NOMO-1 treated with dmso at 0.1 percent for 144 hours (cell line): ENCODE measurements around the gene NDE1.
"Not testable (repeated sequence)": the region's sequence is repeated elsewhere in the genome, so short reads cannot be mapped to it uniquely, and the experiment has no call there.

Experiments
- DNase-seq: peaks from one replicate; lab custom pipeline; 2025; ENCODE audit not compliant: unreplicated experiment; lab: John Stamatoyannopoulos, UW

NDE1 gene, protein sequence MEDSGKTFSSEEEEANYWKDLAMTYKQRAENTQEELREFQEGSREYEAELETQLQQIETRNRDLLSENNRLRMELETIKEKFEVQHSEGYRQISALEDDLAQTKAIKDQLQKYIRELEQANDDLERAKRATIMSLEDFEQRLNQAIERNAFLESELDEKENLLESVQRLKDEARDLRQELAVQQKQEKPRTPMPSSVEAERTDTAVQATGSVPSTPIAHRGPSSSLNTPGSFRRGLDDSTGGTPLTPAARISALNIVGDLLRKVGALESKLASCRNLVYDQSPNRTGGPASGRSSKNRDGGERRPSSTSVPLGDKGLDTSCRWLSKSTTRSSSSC

DNA sequence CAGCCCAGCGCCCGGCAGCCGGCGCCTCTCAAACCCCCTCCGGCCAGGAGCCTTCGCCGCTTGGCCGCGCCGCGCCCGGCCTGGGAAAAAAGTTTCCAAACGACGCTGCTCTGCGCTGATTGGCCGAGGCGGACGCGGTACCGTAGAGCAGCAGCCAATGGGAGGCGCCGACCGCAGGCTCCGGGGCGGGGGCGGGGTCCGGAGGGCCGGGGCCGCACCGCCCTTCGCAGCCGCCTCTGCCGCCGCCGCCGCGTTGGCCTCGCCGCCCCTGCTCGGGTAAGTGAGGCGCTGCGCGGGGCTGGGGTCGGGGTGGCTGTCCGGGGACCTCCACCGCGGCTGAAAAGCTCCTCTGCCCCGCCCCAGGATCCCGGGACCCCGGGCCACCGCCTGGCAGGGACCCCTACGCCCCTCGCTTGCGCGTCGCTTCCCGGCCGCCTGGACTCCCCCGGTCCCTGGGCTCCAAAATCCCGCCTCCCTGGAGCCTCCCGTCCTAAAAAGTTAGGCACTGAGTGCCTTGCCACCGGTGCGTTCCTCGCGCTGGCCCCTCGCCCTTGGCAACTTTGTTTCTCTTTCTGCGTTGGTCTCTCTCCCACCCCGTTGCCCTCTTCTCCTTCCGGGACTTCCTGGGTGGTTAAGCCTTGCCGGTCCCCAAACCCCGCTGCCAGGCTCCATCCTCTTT, at the start of gene NDE1:
TSS of gene NDE1 (plus strand) at position 227 of the 679 bp plus-strand sequence. CDS start 14,534 bp downstream, outside the sequence.
- DNase-seq, result peak; percentile 77

DNA sequence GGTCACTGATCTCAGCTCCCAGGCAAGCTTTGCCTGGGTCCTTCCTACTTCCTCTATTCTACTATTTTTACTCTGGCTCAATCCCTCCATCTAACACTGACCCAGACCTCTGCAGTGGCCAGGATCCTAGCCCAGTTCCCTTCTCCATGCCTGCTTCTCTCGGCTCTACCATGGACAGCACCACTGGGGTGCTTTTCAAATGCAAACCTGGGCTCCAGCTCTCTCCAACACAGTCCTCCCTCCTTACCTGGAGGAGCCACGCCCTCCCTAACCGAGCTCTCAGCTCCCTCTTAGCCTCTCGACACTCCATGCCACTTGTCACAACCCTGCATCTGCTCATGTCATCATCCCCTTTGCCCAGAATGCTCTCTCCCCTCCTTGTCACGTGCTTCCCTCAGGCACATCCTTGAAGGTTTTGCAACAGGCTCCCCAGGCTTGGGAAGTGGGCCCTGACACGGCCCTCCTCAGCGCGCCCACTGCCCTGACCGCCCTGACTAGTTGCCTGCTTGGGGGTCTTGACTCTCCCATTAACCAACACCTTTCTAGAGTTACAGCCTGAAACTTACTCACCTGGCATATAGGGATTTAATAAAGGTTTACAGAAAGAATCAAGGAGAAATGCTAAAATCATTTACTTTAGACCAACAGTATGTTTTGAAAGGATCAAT, 48.7 kb upstream of the NDE1 start:
- DNase-seq, result no peak

DNA sequence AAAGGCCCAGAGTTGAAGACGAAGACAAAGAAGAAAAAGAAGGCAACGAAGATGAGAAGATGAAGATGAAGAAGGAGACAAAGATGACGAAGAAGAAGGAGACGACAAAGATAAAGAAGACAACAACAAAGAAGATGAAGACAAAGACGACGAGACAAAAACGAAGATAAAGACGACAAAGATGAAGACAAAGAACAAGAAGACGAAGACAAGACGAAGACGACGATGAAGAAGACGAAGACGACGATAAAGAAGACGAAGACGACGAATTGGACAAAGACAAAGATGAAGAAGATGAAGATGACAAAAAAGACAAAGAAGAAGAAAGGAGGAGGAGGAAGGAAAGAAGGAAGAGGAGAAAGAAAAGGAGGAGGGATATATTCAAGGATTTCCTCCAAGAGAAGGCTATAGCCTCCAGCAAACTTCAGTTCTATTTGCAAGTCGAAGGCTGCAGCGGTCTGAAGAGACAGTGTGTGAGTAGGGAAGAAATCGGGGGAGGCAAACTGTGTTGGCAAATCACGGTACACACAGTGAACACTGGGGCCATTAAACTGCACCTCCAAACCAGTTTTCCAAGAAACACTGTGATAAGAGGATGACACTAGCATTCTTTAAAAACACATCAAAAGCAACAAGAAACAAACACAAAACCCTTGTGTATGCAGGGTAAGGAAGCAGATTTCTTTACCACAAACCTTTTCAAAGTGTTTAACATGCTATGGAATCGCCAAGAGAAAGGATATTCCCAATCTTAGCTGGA, 47.6 kb upstream of the NDE1 start:
- DNase-seq, result no peak

DNA sequence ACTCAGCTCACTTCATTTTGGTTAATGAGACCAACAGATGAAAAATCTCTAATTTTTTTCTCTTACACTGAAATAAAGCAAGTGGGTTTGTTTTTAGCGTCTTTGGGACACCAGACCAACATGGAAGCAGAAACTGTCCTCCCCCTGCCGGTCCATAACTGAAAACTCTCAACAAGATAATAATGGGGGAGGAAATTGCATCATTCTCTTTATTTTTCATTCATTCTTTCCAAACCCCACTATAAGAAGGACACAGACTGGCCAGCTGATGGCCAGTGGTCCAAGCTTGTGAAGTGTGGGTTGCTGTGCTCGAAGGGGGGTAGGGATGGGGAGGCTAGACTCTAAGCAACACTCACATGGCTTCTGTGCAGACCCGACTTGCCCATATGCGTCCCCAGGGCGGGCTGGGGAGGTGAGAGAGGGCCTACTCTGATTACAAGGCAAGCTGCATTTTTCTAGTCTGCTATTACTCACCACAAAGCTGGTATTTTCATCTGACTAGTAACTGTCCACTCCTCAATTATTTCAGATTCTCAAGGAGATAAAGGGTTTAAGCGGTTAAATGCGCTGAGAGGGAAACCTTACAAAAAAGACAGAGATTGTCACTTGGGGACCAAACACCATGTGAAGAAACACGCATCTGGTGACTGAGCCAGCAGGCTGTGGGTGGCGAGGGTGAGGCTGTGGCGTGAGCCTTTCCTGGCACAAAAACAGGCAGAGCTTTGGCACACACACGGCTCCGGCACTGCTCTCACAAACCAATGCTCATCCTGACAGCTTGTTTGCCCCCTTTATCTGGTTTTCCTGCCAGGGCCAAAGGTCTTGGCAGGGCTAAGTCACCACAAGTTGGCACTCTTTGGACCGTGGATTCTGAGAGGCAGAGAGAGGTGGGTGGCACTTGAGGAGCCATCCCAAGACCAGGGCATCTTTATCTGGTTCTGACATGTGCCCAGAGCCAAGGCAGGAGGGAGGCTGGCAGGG, 45.3 kb upstream of the NDE1 start:
- DNase-seq, result no peak

DNA sequence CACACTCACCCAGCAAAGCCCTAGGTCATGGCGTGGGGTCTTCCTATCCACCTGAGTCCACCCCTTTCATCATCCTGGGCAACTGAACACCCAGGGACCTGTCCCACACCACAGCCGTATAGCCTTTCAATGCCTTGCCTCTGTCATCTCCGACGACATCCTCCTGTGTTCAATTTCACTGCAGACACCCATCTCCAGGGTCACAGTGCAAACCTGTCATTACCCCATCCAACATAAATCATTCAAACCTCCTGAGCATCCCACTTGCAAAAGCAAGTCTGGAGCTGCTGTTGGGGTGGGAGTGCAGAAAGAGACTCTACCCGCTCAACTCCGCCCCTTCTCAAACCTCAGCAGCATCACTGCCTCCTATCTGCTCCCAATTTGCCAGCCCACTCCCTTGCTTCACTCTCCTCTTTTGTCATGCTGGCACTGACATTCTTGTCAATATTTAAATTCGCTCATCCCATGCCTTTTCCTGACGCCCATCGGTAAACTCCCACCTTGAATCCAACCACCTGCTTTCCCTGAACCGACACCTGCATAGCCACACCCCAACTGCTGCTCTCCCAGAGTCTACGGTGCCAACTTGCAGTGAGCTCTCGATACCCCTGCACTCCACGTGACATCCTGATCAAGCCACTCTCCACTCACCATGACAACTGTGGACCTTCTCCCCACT, 44.1 kb upstream of the NDE1 start:
- DNase-seq, result no peak

DNA sequence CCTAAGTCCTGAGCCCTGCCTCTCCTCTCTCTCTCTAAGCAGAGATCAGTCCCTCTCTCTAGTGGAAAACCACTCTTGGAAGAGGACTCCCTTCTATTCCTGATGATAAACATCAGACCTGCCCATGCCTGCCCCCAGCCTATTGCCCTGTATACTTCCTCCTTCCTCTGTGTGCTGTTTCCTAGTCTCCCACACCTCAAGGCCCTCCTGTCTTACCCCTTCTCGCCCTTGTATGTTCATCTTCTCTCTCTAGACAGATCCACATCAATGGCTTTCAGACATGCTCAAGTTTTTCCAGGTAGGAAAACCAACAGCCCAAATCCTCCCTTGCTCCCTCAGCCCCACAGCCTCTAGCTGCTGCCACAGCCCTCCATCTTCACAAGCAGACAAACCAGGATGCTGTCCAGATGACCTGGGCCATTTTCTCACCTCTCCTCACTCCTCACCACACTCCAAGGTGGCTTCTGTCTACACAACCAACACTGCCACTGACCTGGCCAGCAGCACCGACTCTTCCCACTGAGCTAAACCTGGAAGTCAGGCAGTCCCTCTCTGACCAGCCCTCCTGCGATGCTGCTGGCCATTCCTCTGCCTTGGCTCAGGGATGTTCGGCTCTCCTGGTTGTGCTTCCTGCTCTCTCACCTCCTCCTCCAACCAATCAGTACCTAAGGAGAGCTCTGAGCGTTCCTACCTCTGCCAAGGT, 43.4 kb upstream of the NDE1 start:
- no peak for DNase-seq

DNA sequence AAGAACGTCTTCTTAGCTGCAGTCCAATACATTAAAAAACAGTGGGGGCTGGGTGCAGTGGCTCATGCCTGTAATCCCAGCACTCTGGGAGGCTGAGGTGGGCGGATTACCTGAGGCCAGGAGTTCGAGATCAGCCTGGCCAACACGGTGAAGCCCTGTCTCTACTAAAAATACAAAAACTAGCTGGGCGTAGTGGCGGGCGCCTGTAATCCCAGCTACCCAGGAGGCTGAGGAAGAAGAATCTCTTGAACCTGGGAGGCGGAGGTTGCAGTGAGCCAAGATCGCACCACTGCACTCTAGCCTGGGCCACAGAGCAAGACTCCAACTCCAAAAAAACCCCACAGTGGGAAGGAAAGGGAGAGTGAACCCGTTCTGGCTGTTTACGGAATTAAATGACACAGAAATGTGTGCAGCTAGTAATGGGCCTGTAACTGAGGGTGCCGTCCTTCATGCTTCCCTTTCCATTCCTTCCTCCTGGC, 42.8 kb upstream of the NDE1 start:
- DNase-seq, result not testable (repeated sequence)

DNA sequence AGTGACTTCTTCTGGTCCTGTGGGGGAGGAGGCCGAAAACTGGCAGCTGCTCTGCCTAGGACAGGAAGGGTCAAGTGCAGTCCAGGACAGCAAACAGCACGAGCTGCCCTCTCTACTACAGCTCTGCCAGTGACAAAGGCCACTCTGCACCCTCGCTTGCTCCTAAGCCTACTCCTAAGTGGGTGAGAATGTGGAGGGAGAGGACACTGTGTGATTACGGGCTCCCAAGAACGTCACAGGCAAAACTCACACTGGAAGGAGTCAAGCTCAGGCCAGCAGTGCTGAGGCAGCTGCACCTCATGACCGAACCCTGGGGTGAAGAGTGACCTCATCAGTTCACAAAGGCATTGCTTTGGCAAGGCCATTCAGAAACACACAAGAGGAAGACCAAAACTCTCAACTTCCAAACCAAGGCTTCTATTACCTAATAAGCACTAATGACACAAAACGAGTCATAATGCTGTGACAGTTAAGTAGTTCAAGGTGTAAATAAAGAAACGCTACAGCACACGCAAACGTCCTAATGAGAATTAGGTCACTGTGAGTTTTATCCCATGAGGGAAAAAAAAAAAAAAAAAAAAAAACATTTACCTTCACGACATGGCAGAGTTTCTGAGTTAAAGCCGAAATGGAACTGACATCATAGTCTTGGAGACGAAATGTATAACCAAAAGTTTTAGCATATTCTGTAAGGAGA, 42.2 kb upstream of the NDE1 start:
- DNase-seq, result no peak

DNA sequence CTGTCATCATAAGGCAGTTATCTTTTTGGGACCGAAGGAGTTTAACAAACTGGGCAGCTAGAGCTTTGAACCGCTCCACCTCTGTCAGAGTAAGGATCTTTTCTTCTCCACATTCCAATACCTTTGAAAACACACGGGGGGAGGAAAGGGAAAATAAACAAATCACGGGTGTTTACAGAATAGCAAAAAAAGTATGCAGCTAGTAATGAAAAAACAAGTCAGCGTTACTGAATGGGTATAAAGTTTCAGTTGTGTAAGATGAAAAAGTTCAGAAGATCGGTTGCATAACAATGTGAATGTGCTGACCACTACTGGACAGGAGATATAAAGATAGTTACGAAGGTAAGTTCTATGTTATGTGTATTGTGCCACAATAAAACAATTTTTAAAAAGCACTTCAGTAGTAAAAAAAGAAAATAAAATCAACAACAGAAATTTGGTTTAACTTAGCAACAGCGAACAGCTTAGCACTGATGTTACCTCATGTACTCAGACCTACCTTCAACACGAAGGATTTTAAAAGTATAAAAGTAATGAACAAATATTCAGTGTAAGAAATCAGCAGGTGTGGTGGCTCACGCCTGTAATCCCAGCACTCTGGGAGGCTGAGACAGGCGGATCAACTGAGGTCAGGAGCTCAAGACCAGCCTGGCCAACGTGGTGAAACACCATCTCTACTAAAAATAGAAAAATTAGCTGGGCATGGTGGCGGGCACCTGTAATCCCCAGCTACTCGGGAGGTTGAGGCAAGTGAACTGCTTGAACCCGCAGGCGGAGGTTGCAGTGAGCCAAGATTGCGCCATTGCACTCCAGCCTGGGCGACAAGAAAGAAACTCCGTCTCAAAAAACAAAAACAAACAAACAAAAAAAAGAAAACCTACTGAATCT, 41.4 kb upstream of the NDE1 start:
- DNase-seq, result no peak

DNA sequence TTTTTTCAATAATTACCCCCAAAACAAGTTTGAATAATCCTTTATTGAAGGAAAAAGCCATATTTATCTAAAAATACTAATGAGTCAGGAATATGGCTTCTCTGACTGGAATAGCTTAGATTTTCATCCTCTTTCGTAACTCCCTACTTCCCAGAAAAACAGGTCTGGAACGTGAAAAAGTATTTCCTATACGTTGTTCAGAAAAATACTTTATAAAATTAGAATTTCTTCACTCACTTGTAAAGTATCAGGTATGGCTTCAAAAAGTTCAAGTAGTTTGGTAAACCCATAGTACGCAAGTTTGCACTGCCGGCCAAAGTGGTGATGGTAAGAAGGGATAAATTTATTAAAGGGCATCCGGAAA, 40.8 kb upstream of the NDE1 start:
- DNase-seq, result no peak

DNA sequence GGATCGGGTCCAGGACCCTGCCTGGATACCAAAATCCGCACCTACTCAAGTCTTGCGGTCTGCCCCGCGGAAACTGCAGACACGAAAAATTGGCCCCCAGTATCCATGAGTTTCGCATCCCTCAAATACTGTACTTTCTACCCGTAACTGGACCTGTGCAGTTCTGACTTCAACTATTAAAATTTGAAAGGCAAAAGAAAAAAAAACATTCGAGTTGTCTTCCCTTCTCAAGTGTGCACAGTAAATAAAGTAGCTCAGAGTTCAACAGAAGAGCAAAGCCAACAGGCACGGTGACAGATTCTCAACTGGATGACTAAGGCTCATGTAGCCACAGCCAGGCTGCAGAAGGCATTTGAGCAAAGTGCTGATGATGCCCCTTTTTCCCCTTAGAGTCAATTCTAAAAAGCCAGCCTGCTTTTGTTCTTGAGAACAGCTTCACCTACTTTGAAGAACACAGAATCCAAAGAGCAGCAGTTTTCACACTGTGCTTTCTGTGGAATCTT, 39.6 kb upstream of the NDE1 start:
- DNase-seq, result no peak

DNA sequence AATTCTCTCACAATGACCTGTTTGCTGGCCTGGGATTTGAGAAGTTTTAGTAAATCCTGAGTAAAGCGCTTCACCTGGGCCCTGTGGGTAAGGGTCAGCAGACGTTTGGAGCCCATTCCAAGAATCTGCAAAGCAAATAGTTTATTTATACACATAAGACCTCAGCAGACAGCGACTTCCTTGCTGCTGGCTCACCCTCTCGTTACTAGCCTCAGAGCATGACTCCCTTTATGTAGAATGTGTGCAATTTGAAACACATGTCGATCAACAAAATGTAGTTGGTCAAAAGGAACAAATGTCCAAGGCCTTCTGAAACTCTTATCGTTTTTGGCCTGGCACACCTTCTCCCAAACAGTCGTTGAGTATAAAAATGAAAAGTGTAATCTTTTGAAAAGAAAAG, 38.4 kb upstream of the NDE1 start:
- no peak for DNase-seq

DNA sequence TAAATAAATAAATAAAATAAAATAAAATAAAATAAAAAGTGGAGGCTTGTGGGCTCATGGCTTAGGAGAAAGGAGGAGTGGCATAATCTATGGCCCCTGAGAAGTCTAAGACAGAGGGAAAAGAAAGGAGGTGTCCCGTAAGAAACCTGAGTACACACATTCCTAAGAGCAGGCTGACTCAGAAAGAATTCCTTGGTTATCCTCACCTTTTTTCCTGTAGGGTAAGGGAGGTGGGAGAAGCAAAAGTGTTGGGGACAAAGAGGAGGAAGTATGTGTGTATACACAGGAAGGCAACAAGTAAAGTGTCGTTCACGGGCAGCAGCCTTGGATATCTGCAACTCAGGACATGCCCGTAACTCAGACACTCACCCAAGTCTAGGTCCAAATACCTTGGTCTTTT, 36.4 kb upstream of the NDE1 start:
- DNase-seq, result no peak

DNA sequence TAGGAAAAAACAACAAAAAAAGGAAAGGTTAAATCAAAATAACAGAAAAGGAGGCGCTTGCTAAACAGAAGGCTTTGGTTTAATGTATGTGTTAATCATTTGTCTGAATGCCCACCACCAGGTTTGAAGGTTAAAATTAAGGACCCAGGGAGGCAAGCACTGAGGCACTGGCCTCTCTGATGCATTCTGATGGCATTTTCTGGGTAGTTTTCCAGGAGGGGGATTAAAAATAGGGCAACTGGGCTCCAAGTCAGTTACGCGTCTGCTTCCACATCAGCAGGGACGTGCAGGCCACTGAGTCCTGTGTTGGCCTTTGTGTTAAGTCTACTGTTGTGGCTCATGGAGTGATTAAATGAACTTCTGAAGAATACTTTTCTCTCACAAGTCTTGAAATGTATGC, 34.0 kb upstream of the NDE1 start:
- DNase-seq, result no peak

DNA sequence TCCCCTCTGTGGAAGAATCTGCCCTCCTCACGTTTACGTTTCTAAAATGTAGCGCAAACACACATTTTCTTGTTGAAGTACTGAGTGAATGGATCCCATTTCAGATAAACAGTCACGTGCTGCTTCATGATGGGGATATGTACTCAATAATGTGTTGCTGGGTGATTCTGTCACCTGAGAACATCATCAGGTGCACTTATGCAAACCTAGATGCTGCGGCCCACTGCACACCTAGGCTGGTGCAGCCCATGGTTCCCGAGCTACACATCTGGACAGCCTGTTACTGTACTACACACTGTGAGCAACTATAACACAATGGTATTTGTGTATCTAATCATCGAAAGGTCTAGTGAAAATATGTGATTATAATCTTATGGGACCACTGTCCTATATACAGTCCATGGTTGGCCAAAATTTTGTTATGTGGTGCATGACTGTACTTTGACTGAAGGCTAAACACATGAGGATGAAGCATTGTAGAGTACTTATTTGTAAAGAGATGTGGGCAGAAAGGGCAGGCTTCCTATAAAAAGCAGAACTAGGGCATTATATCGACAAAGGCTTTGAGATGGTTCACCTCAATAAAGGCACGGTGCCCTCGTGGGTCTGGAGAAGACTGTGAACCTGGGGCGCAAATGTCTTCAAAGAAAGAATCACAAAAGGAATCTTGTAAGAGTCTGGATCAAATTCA, 33.4 kb upstream of the NDE1 start:
- no peak for DNase-seq

DNA sequence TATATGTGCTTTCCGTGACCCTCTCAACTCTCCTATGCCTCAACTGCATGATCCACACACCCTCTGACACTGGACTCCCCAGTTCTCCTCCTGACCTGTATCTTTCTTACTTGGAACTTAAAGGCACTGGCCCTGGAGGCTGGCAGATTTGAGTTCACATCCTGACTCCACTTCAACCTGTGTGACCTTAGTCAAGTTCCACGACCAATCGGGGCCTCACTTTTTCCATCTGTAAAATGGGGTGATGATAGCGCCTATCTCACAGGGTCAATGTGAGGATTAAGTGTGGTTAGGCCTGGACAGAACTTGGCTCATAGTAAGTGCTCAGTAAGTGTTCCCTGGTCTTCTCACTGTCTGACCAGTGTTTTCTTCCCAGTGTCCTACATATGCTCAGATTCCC, 32.1 kb upstream of the NDE1 start:
- DNase-seq, result no peak

DNA sequence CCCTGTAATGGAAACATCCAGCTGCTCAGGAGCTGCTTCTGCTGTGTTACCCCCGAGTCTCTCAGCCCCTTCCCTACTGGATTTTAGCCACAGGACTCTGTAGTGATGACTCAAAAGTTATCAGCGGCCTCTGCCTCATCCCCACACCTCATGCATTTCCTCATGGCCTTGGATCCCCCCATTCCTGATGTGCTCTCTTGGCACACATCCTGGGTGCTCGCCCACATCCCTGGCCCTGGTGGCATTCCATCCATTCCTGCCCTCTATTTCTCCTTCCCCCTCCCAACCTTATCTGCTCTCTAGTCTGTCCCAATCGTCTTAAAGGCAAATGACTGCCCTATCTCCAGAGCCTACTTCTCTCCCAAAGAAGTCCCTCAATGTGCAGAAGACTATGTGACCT, 31.7 kb upstream of the NDE1 start:
- DNase-seq, result no peak
